Colonic mucosa (tissue), 4 donors: ENCODE measurements around the gene CNTN4. TPM values are rescaled to one million over a fixed set of nuclear protein-coding genes. Genes with fewer than 3 reads are reported as not detected.

Source experiments
- DNase-seq: peaks from one replicate; pipeline ENCODE4 v3.0.0-alpha.2; 2020
- H3K27ac ChIP-seq: fragments of 200-600 bp; one replicate; pipeline ENCODE4 v1.8.0; 2021
- H3K27me3 ChIP-seq: fragments of 200-600 bp; one replicate; pipeline ENCODE4 v1.8.0; 2021
- H3K36me3 ChIP-seq: fragments of 200-600 bp; one replicate; pipeline ENCODE4 v1.8.0; 2021
- H3K4me1 ChIP-seq: fragments of 200-600 bp; one replicate; pipeline ENCODE4 v1.8.0; 2021; ENCODE audit warnings: mild to moderate bottlenecking
- H3K4me3 ChIP-seq: fragments of 200-600 bp; one replicate; pipeline ENCODE4 v1.8.0; 2021
- H3K9ac ChIP-seq, 2 donors: one replicate each; pipeline ENCODE4 v1.7.0; 2013; ENCODE audit warnings: control low read depth in 2 of 2, low read depth in 2 of 2, low read length in 2 of 2
- H3K9me3 ChIP-seq: fragments of 200-600 bp; one replicate; pipeline ENCODE4 v1.8.0; 2021
- intact Hi-C: fragments of 100-400 bp; cut with DNase I; formaldehyde crosslinking; loops from one replicate; pipeline ENCODE4 v1.14.1; 2022
- total RNA-seq, 2 donors: library from RNA; stranded (reverse); fragmentation: NEBNext Ultra II Directional in 1 of 2; extraction: Animal tissue kit (Norgen Biotek cat#: 25700) in 1 of 2; gene quantifications; one replicate each; pipeline ENCODE4 v1.2.1, GENCODE V29; 2021
- TF ChIP-seq, protein P1 (sequence below): fragments of 200-600 bp; IDR thresholded peaks from one replicate; pipeline ENCODE4 v1.8.0; 2022; ENCODE audit warnings: antibody characterized with exemption, mild to moderate bottlenecking
- donor health status: healthy.
- donor health status: DM: no; HTN: no; CAD: no.
- donor health status: DM: no; HTN: no; CAD: no.

The CNTN4 gene
- total RNA-seq, 2 donors from 2014 or later = 8.2 to 19.1 TPM

DNA sequence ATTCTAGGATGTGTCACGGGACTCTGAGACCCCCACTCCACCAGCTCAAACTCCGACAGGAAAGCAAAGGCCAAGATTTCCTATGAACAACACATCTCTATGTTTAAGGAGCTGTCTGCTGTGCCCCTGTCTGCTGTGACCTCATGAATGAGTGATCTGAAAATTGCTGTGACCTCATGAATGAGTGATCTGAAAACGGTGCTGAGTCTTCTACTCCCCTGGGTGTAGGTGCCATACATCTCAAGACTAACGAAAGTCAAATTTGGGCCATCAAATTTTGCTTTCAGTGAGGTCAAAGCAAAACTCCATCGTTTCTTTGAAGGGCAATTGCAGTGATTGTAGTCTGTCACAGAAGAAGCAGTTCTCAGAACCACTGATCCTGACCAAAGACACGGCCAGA, 987.1 kb downstream of the CNTN4 start:
- no peak overlapping the region for H3K4me3 ChIP-seq
- TF ChIP-seq, protein P1, sequence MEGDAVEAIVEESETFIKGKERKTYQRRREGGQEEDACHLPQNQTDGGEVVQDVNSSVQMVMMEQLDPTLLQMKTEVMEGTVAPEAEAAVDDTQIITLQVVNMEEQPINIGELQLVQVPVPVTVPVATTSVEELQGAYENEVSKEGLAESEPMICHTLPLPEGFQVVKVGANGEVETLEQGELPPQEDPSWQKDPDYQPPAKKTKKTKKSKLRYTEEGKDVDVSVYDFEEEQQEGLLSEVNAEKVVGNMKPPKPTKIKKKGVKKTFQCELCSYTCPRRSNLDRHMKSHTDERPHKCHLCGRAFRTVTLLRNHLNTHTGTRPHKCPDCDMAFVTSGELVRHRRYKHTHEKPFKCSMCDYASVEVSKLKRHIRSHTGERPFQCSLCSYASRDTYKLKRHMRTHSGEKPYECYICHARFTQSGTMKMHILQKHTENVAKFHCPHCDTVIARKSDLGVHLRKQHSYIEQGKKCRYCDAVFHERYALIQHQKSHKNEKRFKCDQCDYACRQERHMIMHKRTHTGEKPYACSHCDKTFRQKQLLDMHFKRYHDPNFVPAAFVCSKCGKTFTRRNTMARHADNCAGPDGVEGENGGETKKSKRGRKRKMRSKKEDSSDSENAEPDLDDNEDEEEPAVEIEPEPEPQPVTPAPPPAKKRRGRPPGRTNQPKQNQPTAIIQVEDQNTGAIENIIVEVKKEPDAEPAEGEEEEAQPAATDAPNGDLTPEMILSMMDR = no peak
- no peaks in the 10 kb centered on the region for H3K27me3 ChIP-seq
- intact Hi-C loops = no loop called here
- no peak overlapping the region for H3K27ac ChIP-seq
- H3K36me3 ChIP-seq = no peaks in the 10 kb centered on the region
- H3K9me3 ChIP-seq = no peaks in the 10 kb centered on the region
- no peak overlapping the region for H3K9ac ChIP-seq
- no peak for DNase-seq
- no peaks in the 10 kb centered on the region for H3K4me1 ChIP-seq

DNA sequence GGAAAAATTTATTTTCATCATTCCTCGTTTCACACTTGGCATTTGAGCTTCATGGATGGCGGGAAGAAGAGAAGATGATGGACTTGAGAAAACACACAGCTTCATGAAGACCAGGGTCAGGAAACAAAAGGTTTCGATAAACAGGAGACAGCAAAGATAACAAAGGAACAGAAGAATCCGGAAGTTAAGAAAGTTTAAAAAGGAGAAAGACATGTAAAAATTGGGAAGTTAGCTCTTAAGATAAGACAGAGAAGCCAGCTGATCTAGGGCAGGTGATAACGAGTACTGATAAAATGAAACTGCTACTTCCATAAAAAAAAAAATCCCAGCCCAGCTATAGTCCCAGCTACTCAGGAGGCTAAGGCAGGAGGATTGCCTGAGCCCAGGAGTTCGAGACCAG, 987.6 kb downstream of the CNTN4 start:
- H3K9ac ChIP-seq = no peak overlapping the region
- no peak overlapping the region for H3K4me3 ChIP-seq
- TF ChIP-seq, protein P1 = no peak
- H3K36me3 ChIP-seq = no peaks in the 10 kb centered on the region
- intact Hi-C loops = no loop called here
- no peaks in the 10 kb centered on the region for H3K9me3 ChIP-seq
- no peaks in the 10 kb centered on the region for H3K27me3 ChIP-seq
- H3K4me1 ChIP-seq = no peaks in the 10 kb centered on the region
- H3K27ac ChIP-seq = no peak overlapping the region
- no peak for DNase-seq

DNA sequence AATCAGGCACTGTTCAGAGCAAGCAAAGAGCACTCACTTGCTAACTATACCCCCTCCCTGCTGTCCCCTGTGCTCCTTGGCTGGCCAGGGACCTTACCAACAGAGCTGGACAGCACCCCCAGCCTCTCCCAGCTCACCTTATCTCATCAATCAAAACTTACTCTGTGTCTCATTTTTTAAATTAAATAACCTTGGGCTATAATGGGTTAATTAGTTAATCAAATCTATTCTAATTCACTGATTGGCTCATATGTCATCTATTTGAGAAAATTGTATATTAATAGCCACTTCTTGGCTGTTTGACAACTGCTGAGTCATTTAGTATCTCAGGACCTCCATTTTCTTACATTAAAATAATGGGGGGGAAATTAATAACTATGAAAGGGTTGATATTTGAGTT, 988.6 kb downstream of the CNTN4 start:
- H3K9me3 ChIP-seq = no peaks in the 10 kb centered on the region
- TF ChIP-seq, protein P1 = no peak
- no peak overlapping the region for H3K9ac ChIP-seq
- no peaks in the 10 kb centered on the region for H3K36me3 ChIP-seq
- H3K4me1 ChIP-seq = no peaks in the 10 kb centered on the region
- DNase-seq = no peak
- H3K27ac ChIP-seq = no peak overlapping the region
- intact Hi-C loops = no loop called here
- H3K4me3 ChIP-seq = no peak overlapping the region
- H3K27me3 ChIP-seq = no peaks in the 10 kb centered on the region

DNA sequence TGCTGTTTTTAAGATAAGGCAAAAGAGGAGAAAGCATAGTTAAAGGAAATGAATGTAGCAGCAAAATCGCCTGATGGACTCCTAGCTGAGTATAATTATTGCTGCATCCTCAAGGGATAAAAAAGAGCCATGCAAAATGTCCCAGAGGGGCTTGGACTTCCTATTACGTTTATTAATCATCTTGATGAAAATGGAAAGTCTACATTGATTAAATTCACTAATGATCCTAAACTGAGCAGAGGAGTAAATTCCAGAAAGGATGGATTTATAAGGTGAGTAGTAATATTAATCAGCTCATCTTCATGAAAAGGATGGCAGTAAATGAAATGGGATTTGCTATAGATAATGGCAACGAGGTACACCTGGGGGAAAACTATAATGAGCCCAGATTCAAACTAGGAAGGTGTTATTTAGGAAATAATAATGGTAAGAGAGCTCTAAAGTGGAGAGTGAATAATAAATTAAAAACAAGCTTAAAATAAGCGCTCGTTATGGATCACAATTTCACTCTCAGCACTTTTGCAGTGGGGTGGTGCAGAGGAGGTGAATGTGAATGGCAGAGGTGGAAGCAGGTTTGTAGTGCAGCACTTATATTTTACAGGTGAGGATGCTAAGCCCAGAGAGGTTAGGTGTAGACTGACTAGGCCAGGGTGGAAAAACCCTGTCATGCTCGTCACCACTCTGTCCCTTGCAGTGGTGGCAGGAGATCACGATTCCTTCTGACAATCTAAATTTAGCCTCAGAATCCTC, 989.2 kb downstream of the CNTN4 start:
- Histone ChIP-seq H3K4me3 (no peak overlapping the region), H3K27ac (no peak overlapping the region), H3K4me1 (no peaks in the 10 kb centered on the region), H3K36me3 (no peaks in the 10 kb centered on the region), H3K9me3 (no peaks in the 10 kb centered on the region), H3K27me3 (no peaks in the 10 kb centered on the region), H3K9ac (no peak overlapping the region)
- TF ChIP-seq, protein P1 = no peak
- DNase-seq = no peak
- intact Hi-C loops = no loop called here

DNA sequence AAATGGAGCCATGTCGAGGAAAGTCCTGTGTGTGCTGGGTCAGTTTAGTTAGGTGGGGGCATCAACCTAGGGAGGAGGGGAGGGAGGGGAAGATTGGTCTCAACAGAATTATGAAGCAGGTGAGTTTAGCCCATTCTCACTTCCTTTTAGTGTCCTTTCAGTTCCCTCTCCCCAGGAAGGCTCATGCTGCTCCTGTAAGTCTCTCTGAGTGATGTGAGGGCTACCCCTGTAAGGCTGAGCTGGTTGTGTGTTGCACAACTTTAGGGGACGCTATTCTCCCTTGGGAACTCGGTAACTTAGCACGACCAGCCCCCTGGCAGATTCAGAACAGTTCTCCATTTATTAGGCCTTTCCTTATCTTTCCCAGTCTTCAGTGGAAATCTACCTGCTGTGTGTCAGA, 990.4 kb downstream of the CNTN4 start:
- H3K4me3 ChIP-seq = no peak overlapping the region
- H3K9me3 ChIP-seq = no peaks in the 10 kb centered on the region
- H3K27me3 ChIP-seq = no peaks in the 10 kb centered on the region
- no peak overlapping the region for H3K9ac ChIP-seq
- H3K27ac ChIP-seq = no peak overlapping the region
- TF ChIP-seq, protein P1 = no peak
- no peaks in the 10 kb centered on the region for H3K36me3 ChIP-seq
- H3K4me1 ChIP-seq = no peaks in the 10 kb centered on the region
- intact Hi-C loops = no loop called here
- DNase-seq = no peak
